ENCODE data around the gene KIF3C.

The KIF3C gene

GRCh38 chr2:25980951-25981350 lies 1.3 kb downstream of the KIF3C start:
- Histone ChIP-seq H3K4me3 (ENCODE audit: low read depth, low read length) (no peak overlapping the region), H3K36me3 (ENCODE audit: control insufficient read depth in 2 of 2, insufficient read depth in 1 of 2, low read length in 2 of 2) (peaks cover 0 to 10% of the 10 kb centered on the region in 2 experiments; a peak in 2 of 3 replicates), H3K27ac (ENCODE audit: extremely low read depth, low read depth, low read length) (no peak overlapping the region), H3K4me1 (ENCODE audit: control insufficient read depth, insufficient read depth, low read length) (peaks cover 8% of the 10 kb centered on the region), H3K9me3 (ENCODE audit: control insufficient read depth, insufficient read depth, low read depth, low read length) (no peaks in the 10 kb centered on the region)
- ChIA-PET POLR2A (interaction anchor here (2.9 kb wide), 1 partner anchor 53 kb away, joined by 12 read pairs; the partner anchor contains the start of gene RAB10), CTCF (interaction anchor here (0.6 to 1.8 kb wide), 5 partner anchors 9 to 305 kb away, joined by 3 to 8 read pairs (median 6); no protein-coding TSS in a partner anchor)
- TF ChIP-seq ZFHX2 (tag by site-specific recombination; conservative IDR thresholded peaks at IDR 0.05) (0 out of 2 replicates have a peak, but pooled peaks have one; percentile 40), ZNF785 (tag by site-specific recombination; IDR thresholded peaks at IDR 0.05) (no peak)

GRCh38 chr2:25980076-25980887 lies 2.0 kb downstream of the KIF3C start:
- CTCF ChIA-PET = interaction anchor here (1.4 to 1.8 kb wide), 3 partner anchors 10 to 29 kb away, joined by 4 to 8 read pairs (median 7); no protein-coding TSS in a partner anchor

More at GRCh38 chr2:25980076-25980887, 2.0 kb downstream of the KIF3C start:
- POLR2A ChIA-PET = no interaction called here
- no peak for TF ChIP-seq ZNF639 (tag by site-specific recombination; IDR thresholded peaks at IDR 0.05)
- TF ChIP-seq ZNF350 (tag by site-specific recombination; IDR thresholded peaks at IDR 0.05) = no peak
- TF ChIP-seq ZNF704 (tag by site-specific recombination; IDR thresholded peaks at IDR 0.05) = no peak
- TF ChIP-seq ZNF184 (tag by site-specific recombination; IDR thresholded peaks at IDR 0.05) = no peak
- TF ChIP-seq ZNF426 (tag by site-specific recombination; IDR thresholded peaks at IDR 0.05) = no peak
- no peak for TF ChIP-seq ZNF398 (tag by site-specific recombination; IDR thresholded peaks at IDR 0.05)
- no peak for TF ChIP-seq CTCF (tag by site-specific recombination; IDR thresholded peaks at IDR 0.05)
- no peak for TF ChIP-seq ZNF501 (tag by site-specific recombination; IDR thresholded peaks at IDR 0.05)
- no peak for TF ChIP-seq ZNF521 (tag by site-specific recombination; IDR thresholded peaks at IDR 0.05)
- Histone ChIP-seq H3K27ac (ENCODE audit: extremely low read depth, low read depth, low read length) (no peak overlapping the region), H3K4me3 (ENCODE audit: low read depth, low read length) (no peak overlapping the region), H3K36me3 (ENCODE audit: control insufficient read depth in 2 of 2, insufficient read depth in 1 of 2, low read length in 2 of 2) (peaks cover 0 to 11% of the 10 kb centered on the region in 2 experiments; a peak in 2 of 3 replicates), H3K4me1 (ENCODE audit: control insufficient read depth, insufficient read depth, low read length) (peaks cover 8% of the 10 kb centered on the region), H3K9me3 (ENCODE audit: control insufficient read depth, insufficient read depth, low read depth, low read length) (no peaks in the 10 kb centered on the region)

Measured in HEK293 (cell line).